ENCODE results near the gene NSDHL. TPM values are rescaled to one million over a fixed set of nuclear protein-coding genes. Genes with fewer than 3 reads are reported as not detected.

The NSDHL gene
- total and polyA plus RNA-seq, 2 experiments from 2014 or later: 32.4 to 34.3 TPM

- Histone ChIP-seq H3K27me3 (ENCODE audit: insufficient read depth) (no peaks in the 10 kb centered on the region), H3K27ac (ENCODE audit: low read depth) (no peak overlapping the region), H3K4me1 (ENCODE audit: insufficient read depth) (no peaks in the 10 kb centered on the region; the same call in none of the 2 replicates), H3K36me3 (ENCODE audit: insufficient read depth) (no peaks in the 10 kb centered on the region), H3F3A (replicated peaks; ENCODE audit: low read depth) (no peaks in the 10 kb centered on the region), H3K9me2 (ENCODE audit: insufficient read depth) (no peaks in the 10 kb centered on the region), H4K20me1 (replicated peaks; ENCODE audit: insufficient read depth) (no peaks in the 10 kb centered on the region; the same call in none of the 2 replicates), H3K4me3 (0 out of 2 replicates have a peak overlapping the region, but pooled peaks have one; percentile 75), H2AFZ (no peak overlapping the region), H3K4me2 (peak overlapping the region; percentile 86; the same call in 1 of the 2 replicates), H3K79me2 (replicated peaks; ENCODE audit: insufficient read depth) (peaks cover 51% of the 10 kb centered on the region)
- H3K27ac Mint-ChIP-seq: no peak overlapping the region
- peak overlapping the region; percentile 95 for H3K4me3 Mint-ChIP-seq
- ATAC-seq (no peak), DNase-seq (ENCODE audit: low spot score) (no peak)
- H3K9me3 Mint-ChIP-seq: peaks cover 2% of the 10 kb centered on the region; the same call in 2 of the 3 replicates
- H3K36me3 Mint-ChIP-seq (ENCODE audit: low read depth): peaks cover 40% of the 10 kb centered on the region
- TF ChIP-seq ZNF331 (CRISPR knock-in tag; IDR thresholded peaks at IDR 0.05; ENCODE audit: low read depth) (no peak), ZNF462 (CRISPR knock-in tag; IDR thresholded peaks at IDR 0.05) (no peak), ZNF114 (CRISPR knock-in tag; IDR thresholded peaks at IDR 0.05) (no peak), ETS1 (IDR thresholded peaks at IDR 0.05) (no peak), EZH2phosphoT487 (IDR thresholded peaks at IDR 0.05; ENCODE audit: unreplicated experiment) (no peak), STAT1 (IDR thresholded peaks at IDR 0.05; ENCODE audit: unreplicated experiment) (no peak), NANOG (IDR thresholded peaks at IDR 0.05; ENCODE audit: borderline replicate concordance) (no peak), EZH2 (IDR thresholded peaks at IDR 0.05; ENCODE audit: low read depth, unreplicated experiment) (no peak), CTCF (conservative IDR thresholded peaks at IDR 0.05; ENCODE audit: low read depth in 2 of 2) (no peak), REST (IDR thresholded peaks at IDR 0.05; ENCODE audit: unreplicated experiment) (no peak), JUNB (IDR thresholded peaks at IDR 0.05; ENCODE audit: unreplicated experiment) (no peak), POLR2AphosphoS5 (IDR thresholded peaks at IDR 0.05; ENCODE audit: low read depth) (no peak), CREB1 (CRISPR knock-in tag; IDR thresholded peaks at IDR 0.05; ENCODE audit: low read depth) (no peak)
- peaks cover 12% of the 10 kb centered on the region for H3K4me1 Mint-ChIP-seq
- H3K27me3 Mint-ChIP-seq (ENCODE audit: insufficient read depth, low read depth, poor library complexity): peaks cover 4% of the 10 kb centered on the region
Measured at GRCh38 chrX:152832520-152832919, 1.7 kb downstream of the NSDHL start.
